Breast epithelium (tissue), 3 donors: ENCODE results near the gene CACNA1E.

Source experiments
- CTCF ChIP-seq, 3 donors: fragments of 450-650 bp; IDR thresholded peaks; one replicate each; pipeline ENCODE4 v1.5.1; 2016 to 2017; ENCODE audit warnings: antibody characterized with exemption in 3 of 3, mild to moderate bottlenecking in 3 of 3, moderate library complexity in 3 of 3
- POLR2A ChIP-seq: fragments of 450-650 bp; IDR thresholded peaks from one replicate; pipeline ENCODE4 v1.6.1; 2016; ENCODE audit warnings: antibody characterized with exemption, mild to moderate bottlenecking, moderate library complexity
- POLR2AphosphoS5 ChIP-seq, 3 donors: sonication (generic); formaldehyde crosslinking; IDR thresholded peaks; one replicate each; pipeline ENCODE4 v1.6.1; 2017; ENCODE audit warnings: antibody characterized with exemption in 3 of 3

- TF ChIP-seq CTCF (IDR thresholded peaks at IDR 0.05) (no peak), POLR2A (no peak), POLR2AphosphoS5 (IDR thresholded peaks at IDR 0.05) (no peak)
Measured at GRCh38 chr1:181554465-181554864, 71.1 kb downstream of the CACNA1E start.
